ENCODE data around the gene SLC22A31. TPM values are rescaled to one million over a fixed set of nuclear protein-coding genes. Genes with fewer than 3 reads are reported as not detected.

SLC22A31 gene
- total and polyA plus RNA-seq, 2 experiments from 2014 or later = 2.1 to 13.8 TPM

- Histone ChIP-seq H3K27me3 (ENCODE audit: insufficient read depth) (no peaks in the 10 kb centered on the region), H3K4me1 (ENCODE audit: insufficient read depth) (peaks cover 9% of the 10 kb centered on the region), H2AFZ (no peak overlapping the region), H3K27ac (ENCODE audit: low read depth) (no peak overlapping the region), H3K36me3 (ENCODE audit: insufficient read depth) (no peaks in the 10 kb centered on the region), H3K4me3 (no peak overlapping the region), H3F3A (replicated peaks; ENCODE audit: low read depth) (no peaks in the 10 kb centered on the region), H3K79me2 (replicated peaks; ENCODE audit: insufficient read depth) (no peaks in the 10 kb centered on the region), H4K20me1 (replicated peaks; ENCODE audit: insufficient read depth) (no peaks in the 10 kb centered on the region), H3K4me2 (no peak overlapping the region), H3K9me2 (ENCODE audit: insufficient read depth) (no peaks in the 10 kb centered on the region)
- H3K27me3 Mint-ChIP-seq (ENCODE audit: insufficient read depth, low read depth, poor library complexity) = peaks cover 8% of the 10 kb centered on the region
- TF ChIP-seq ETS1 (IDR thresholded peaks at IDR 0.05) = no peak
- no peak for TF ChIP-seq REST (IDR thresholded peaks at IDR 0.05; ENCODE audit: unreplicated experiment)
- TF ChIP-seq POLR2AphosphoS5 (IDR thresholded peaks at IDR 0.05; ENCODE audit: low read depth) = no peak
- DNase-seq (ENCODE audit: low spot score) = no peak
- H3K27ac Mint-ChIP-seq = no peak overlapping the region
- H3K4me3 Mint-ChIP-seq = no peak overlapping the region
- H3K9me3 Mint-ChIP-seq = no peaks in the 10 kb centered on the region
- no peaks in the 10 kb centered on the region for H3K36me3 Mint-ChIP-seq (ENCODE audit: low read depth)
- H3K4me1 Mint-ChIP-seq = peaks cover 8% of the 10 kb centered on the region
- no peak for ATAC-seq
Measured at GRCh38 chr16:89177501-89177900, 22.8 kb downstream of the SLC22A31 start.

GRCh38 chr16:89176717-89177116 lies 23.6 kb downstream of the SLC22A31 start:
- H2AFZ ChIP-seq = no peak overlapping the region
- Mint-ChIP-seq H3K27ac (no peak overlapping the region), H3K27me3 (ENCODE audit: insufficient read depth, low read depth, poor library complexity) (peaks cover 9% of the 10 kb centered on the region), H3K4me1 (peaks cover 8% of the 10 kb centered on the region), H3K9me3 (no peaks in the 10 kb centered on the region), H3K4me3 (no peak overlapping the region), H3K36me3 (ENCODE audit: low read depth) (no peaks in the 10 kb centered on the region)
- no peak overlapping the region for H3K27ac ChIP-seq (ENCODE audit: low read depth)
- no peak for DNase-seq (ENCODE audit: low spot score)
- H3K9me2 ChIP-seq (ENCODE audit: insufficient read depth) = no peaks in the 10 kb centered on the region
- H4K20me1 ChIP-seq (replicated peaks; ENCODE audit: insufficient read depth) = no peaks in the 10 kb centered on the region
- TF ChIP-seq ZNF114 (CRISPR knock-in tag; IDR thresholded peaks at IDR 0.05) (no peak), ETS1 (IDR thresholded peaks at IDR 0.05) (no peak), EZH2phosphoT487 (IDR thresholded peaks at IDR 0.05; ENCODE audit: unreplicated experiment) (no peak), STAT1 (IDR thresholded peaks at IDR 0.05; ENCODE audit: unreplicated experiment) (no peak), EZH2 (IDR thresholded peaks at IDR 0.05; ENCODE audit: low read depth, unreplicated experiment) (no peak), JUNB (IDR thresholded peaks at IDR 0.05; ENCODE audit: unreplicated experiment) (no peak), ZNF331 (CRISPR knock-in tag; IDR thresholded peaks at IDR 0.05; ENCODE audit: low read depth) (no peak)
- H3K4me2 ChIP-seq = no peak overlapping the region
- no peak for ATAC-seq
- H3K4me1 ChIP-seq (ENCODE audit: insufficient read depth) = peaks cover 9% of the 10 kb centered on the region
- no peak overlapping the region for H3K4me3 ChIP-seq
- no peaks in the 10 kb centered on the region for H3K27me3 ChIP-seq (ENCODE audit: insufficient read depth)
- H3F3A ChIP-seq (replicated peaks; ENCODE audit: low read depth) = no peaks in the 10 kb centered on the region
- H3K36me3 ChIP-seq (ENCODE audit: insufficient read depth) = no peaks in the 10 kb centered on the region
- no peaks in the 10 kb centered on the region for H3K79me2 ChIP-seq (replicated peaks; ENCODE audit: insufficient read depth)

Data from GM23338 (cell line).